ENCODE data around the gene NFKBIL1.

DNA sequence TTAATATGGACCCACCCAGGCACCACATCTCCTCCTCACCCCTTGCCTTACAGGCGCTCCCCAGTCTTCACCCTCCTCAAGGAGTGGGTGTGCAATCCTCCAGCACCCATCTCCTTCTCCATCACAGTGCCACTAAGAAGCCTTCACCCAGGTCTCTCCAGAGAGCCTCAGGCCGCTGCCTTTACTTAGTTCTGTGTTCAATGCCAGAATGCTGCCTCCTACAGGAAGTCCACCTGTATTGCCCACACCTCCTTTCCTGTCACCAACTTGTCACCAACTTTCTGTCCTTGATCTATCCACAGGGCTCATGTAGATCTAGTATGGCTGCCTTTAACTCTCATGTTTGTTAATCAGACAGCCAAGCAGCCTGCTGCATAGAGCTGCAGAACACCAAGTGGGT is 38.1 kb downstream of the NFKBIL1 start:
- TF ChIP-seq, protein P1, sequence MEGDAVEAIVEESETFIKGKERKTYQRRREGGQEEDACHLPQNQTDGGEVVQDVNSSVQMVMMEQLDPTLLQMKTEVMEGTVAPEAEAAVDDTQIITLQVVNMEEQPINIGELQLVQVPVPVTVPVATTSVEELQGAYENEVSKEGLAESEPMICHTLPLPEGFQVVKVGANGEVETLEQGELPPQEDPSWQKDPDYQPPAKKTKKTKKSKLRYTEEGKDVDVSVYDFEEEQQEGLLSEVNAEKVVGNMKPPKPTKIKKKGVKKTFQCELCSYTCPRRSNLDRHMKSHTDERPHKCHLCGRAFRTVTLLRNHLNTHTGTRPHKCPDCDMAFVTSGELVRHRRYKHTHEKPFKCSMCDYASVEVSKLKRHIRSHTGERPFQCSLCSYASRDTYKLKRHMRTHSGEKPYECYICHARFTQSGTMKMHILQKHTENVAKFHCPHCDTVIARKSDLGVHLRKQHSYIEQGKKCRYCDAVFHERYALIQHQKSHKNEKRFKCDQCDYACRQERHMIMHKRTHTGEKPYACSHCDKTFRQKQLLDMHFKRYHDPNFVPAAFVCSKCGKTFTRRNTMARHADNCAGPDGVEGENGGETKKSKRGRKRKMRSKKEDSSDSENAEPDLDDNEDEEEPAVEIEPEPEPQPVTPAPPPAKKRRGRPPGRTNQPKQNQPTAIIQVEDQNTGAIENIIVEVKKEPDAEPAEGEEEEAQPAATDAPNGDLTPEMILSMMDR (IDR thresholded peaks at IDR 0.05): peak; percentile 73
- TF ChIP-seq ZFX (IDR thresholded peaks at IDR 0.05; ENCODE audit: borderline replicate concordance): no peak
